SK-N-SH (cell line): ENCODE measurements around the gene PALLD. TPM values are rescaled to one million over a fixed set of nuclear protein-coding genes. Genes with fewer than 3 reads are reported as not detected.

Experiments used
- CTCF ChIA-PET: fragments of 300-600, 350-600 bp; formaldehyde crosslinking; extraction: SDS; loops from one replicate; lab custom pipeline; 2021; lab: Yijun Ruan, JAX
- POLR2A ChIA-PET: fragments of 350-600 bp; sonication (Branson Sonifier 250); formaldehyde crosslinking; extraction: SDS; loops from one replicate; lab custom pipeline; 2020; ENCODE audit warnings: antibody characterized with exemption, inconsistent platforms; lab: Yijun Ruan, JAX
- DNase-seq: peaks from one replicate; pipeline ENCODE4 v3.0.0; 2012
- H2AFZ ChIP-seq: fragments of 200-600 bp; sonication (generic); 2 replicates; pipeline ENCODE4 v1.8.1; 2016; ENCODE audit warnings: antibody characterized with exemption, mild to moderate bottlenecking, low read depth
- H3F3A ChIP-seq: fragments of 200-600 bp; sonication (generic); replicated peaks from 2 replicates; pipeline ENCODE3; 2016; ENCODE audit warnings: antibody characterized with exemption, mild to moderate bottlenecking; ENCODE audit not compliant: insufficient read depth
- H3K27ac ChIP-seq, 2 experiments: fragments of 200-500 bp in 1 of 2; fragments of 200-600 bp in 1 of 2; sonication (Bioruptor generic) in 1 of 2; sonication (generic), shearing (Covaris generic) in 1 of 2; 2 replicates each; pipeline versions ENCODE4 v1.5.1 to v1.6.1; 2014 to 2016; ENCODE audit warnings: low read depth in 2 of 2, inconsistent platforms in 1 of 2, low read length in 1 of 2, mild to moderate bottlenecking in 1 of 2, mixed read lengths in 1 of 2
- H3K27me3 ChIP-seq: fragments of 200-600 bp; sonication (generic), shearing (Covaris generic); 2 replicates; pipeline ENCODE4 v1.6.1; 2016; ENCODE audit warnings: mixed run types; ENCODE audit not compliant: insufficient read depth
- H3K36me3 ChIP-seq, 2 experiments: fragments of 200-500 bp in 1 of 2; fragments of 200-600 bp in 1 of 2; sonication (Bioruptor generic) in 1 of 2; sonication (generic) in 1 of 2; replicated peaks in 1 of 2; 2 replicates each; pipeline versions ENCODE3 to v1.5.1; 2014 to 2016; ENCODE audit warnings: low read length in 1 of 2, mild to moderate bottlenecking in 1 of 2; ENCODE audit not compliant: insufficient read depth in 2 of 2, control insufficient read depth in 1 of 2
- H3K4me1 ChIP-seq, 2 experiments: fragments of 200-500 bp in 1 of 2; fragments of 200-600 bp in 1 of 2; sonication (Bioruptor generic) in 1 of 2; sonication (generic), shearing (Covaris generic) in 1 of 2; 2 replicates each; pipeline versions ENCODE4 v1.5.1 to v1.6.1; 2014 to 2016; ENCODE audit warnings: low read depth in 1 of 2, low read length in 1 of 2, mixed run types in 1 of 2; ENCODE audit not compliant: insufficient read depth in 2 of 2, control insufficient read depth in 1 of 2
- H3K4me2 ChIP-seq: fragments of 200-600 bp; sonication (generic), shearing (Covaris generic); 2 replicates; pipeline ENCODE4 v1.6.1; 2017; ENCODE audit warnings: mixed run types
- H3K4me3 ChIP-seq, 2 experiments: fragments of 200-500 bp in 1 of 2; fragments of 200-600 bp in 1 of 2; sonication (Bioruptor generic) in 1 of 2; sonication (generic), shearing (Covaris generic) in 1 of 2; 2 replicates each; pipeline versions ENCODE4 v1.5.1 to v1.8.1; 2014 to 2016; ENCODE audit warnings: low read depth in 2 of 2, inconsistent platforms in 1 of 2, low read length in 1 of 2, mild to moderate bottlenecking in 1 of 2, mixed read lengths in 1 of 2, moderate library complexity in 1 of 2
- H3K79me2 ChIP-seq: fragments of 200-600 bp; sonication (generic); 2 replicates; pipeline ENCODE4 v1.8.1; 2017; ENCODE audit warnings: mild to moderate bottlenecking; ENCODE audit not compliant: insufficient read depth
- H3K9ac ChIP-seq: fragments of 200-600 bp; sonication (generic); 2 replicates; pipeline ENCODE4 v1.6.1; 2017; ENCODE audit warnings: mixed run types
- H3K9me2 ChIP-seq: fragments of 200-600 bp; sonication (generic); 2 replicates; pipeline ENCODE4 v1.6.1; 2017; ENCODE audit warnings: mixed run types
- H3K9me3 ChIP-seq: fragments of 200-600 bp; sonication (generic); 2 replicates; pipeline ENCODE4 v1.6.1; 2017; ENCODE audit warnings: mixed run types, mild to moderate bottlenecking, moderate library complexity
- H4K20me1 ChIP-seq: fragments of 200-600 bp; sonication (generic); 2 replicates; pipeline ENCODE4 v1.6.1; 2017; ENCODE audit warnings: mild to moderate bottlenecking, mixed run types; ENCODE audit not compliant: insufficient read depth
- CHD2 ChIP-seq: fragments of 150-350 bp; IDR thresholded peaks from 2 replicates; pipeline ENCODE4 v1.6.1; 2018; ENCODE audit warnings: low read length; ENCODE audit not compliant: partially characterized antibody
- CTCF ChIP-seq: fragments of 200-600 bp; sonication (generic); IDR thresholded peaks from 2 replicates; pipeline ENCODE4 v1.6.1; 2017; ENCODE audit warnings: antibody characterized with exemption, mild to moderate bottlenecking, moderate library complexity
- ELF1 ChIP-seq: IDR thresholded peaks from 2 replicates; pipeline ENCODE4 v1.4.0; 2012
- FOSL2 ChIP-seq: IDR thresholded peaks from 2 replicates; pipeline ENCODE4 v1.4.0; 2012; ENCODE audit warnings: low read depth, mild to moderate bottlenecking, moderate library complexity, borderline replicate concordance
- FOXJ3 ChIP-seq: sonication (generic); formaldehyde crosslinking; IDR thresholded peaks from 2 replicates; pipeline ENCODE4 v1.5.1; 2020; ENCODE audit warnings: mild to moderate bottlenecking, missing genetic modification reagents
- FOXM1 ChIP-seq: IDR thresholded peaks from 2 replicates; pipeline ENCODE4 v1.4.0; 2012; ENCODE audit warnings: low read depth, mild to moderate bottlenecking
- JUND ChIP-seq: IDR thresholded peaks from 2 replicates; pipeline ENCODE4 v1.4.0; 2012
- MEF2A ChIP-seq: IDR thresholded peaks from 2 replicates; pipeline ENCODE4 v1.4.0; 2012; ENCODE audit warnings: low read depth, borderline replicate concordance
- NFIC ChIP-seq: IDR thresholded peaks from 2 replicates; pipeline ENCODE4 v1.4.0; 2012; ENCODE audit warnings: borderline replicate concordance
- NRF1 ChIP-seq: IDR thresholded peaks from 2 replicates; pipeline ENCODE4 v1.6.1; 2012; ENCODE audit warnings: low read depth, mild to moderate bottlenecking, low read length
- RFX5 ChIP-seq: IDR thresholded peaks from 2 replicates; pipeline ENCODE4 v1.6.1; 2012; ENCODE audit warnings: mild to moderate bottlenecking, improper control_type of control experiment, low read length
- RXRA ChIP-seq: IDR thresholded peaks from 2 replicates; pipeline ENCODE4 v1.4.0; 2012; ENCODE audit warnings: low read depth, mild to moderate bottlenecking, borderline replicate concordance
- SIN3A ChIP-seq: IDR thresholded peaks from 2 replicates; pipeline ENCODE4 v1.6.1; 2012; ENCODE audit warnings: low read depth, mild to moderate bottlenecking, low read length, moderate library complexity, borderline replicate concordance
- SMC3 ChIP-seq: IDR thresholded peaks from 2 replicates; pipeline ENCODE4 v1.6.1; 2012; ENCODE audit warnings: low read depth, low read length, improper control_type of control experiment
- TCF12 ChIP-seq: IDR thresholded peaks from 2 replicates; pipeline ENCODE4 v1.4.0; 2012
- TEAD4 ChIP-seq: IDR thresholded peaks from 2 replicates; pipeline ENCODE4 v1.4.0; 2012; ENCODE audit warnings: mild to moderate bottlenecking, borderline replicate concordance; ENCODE audit not compliant: insufficient read depth
- USF1 ChIP-seq: IDR thresholded peaks from 2 replicates; pipeline ENCODE4 v1.4.0; 2012; ENCODE audit warnings: low read depth, borderline replicate concordance
- whole genome bisulfite sequencing: methylation state at CpG from one replicate; pipeline ENCODE4 v1.1.6; 2017; ENCODE audit warnings: low lambda C conversion rate; 5-methylcytosine and 5-hydroxymethylcytosine counted together
- polyA plus RNA-seq, 3 experiments: library from polyadenylated mRNA; depleted of rRNA; stranded (reverse); fragments of >200 nt; gene quantifications; 2 replicates each; pipeline ENCODE4 v1.2.3, GENCODE V29; 2012
- TF ChIP-seq, protein P1 (sequence below): IDR thresholded peaks from 2 replicates; pipeline ENCODE4 v1.4.0; 2012; ENCODE audit warnings: low read depth
- TF ChIP-seq, protein P2 (sequence below): fragments of 150-350 bp; IDR thresholded peaks from 2 replicates; pipeline ENCODE4 v1.6.1; 2016; ENCODE audit warnings: mild to moderate bottlenecking, low read depth, low read length

The PALLD gene
- polyA plus RNA-seq, 1 of the 3 experiments (the other 2 are of a cell fraction), result 33.0 TPM

DNA sequence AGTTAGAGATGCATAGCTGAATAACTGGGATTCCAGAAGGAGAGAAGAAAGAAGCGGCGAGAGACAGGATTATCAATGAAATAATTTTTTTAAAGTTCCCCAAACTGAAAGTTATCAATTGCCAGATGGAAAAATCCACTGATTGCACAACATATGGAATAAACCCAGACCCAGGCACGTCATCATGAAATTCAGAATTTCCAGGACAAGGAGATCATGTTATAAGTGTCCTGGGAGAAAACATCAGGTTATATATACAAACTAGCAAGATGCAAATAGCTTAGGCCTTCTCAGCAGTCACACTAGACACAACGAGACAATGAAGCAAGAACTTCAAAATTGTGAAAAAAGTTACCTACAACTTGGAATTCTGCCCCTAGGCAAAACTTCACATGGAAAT is 200.0 kb downstream of the PALLD start:
- Histone ChIP-seq H3K9ac (no peak overlapping the region), H4K20me1 (no peaks in the 10 kb centered on the region), H3K4me2 (no peak overlapping the region), H3K4me3 (no peak overlapping the region), H3K27me3 (no peaks in the 10 kb centered on the region), H3K27ac (no peak overlapping the region), H3K4me1 (peaks cover 0 to 8% of the 10 kb centered on the region in 2 experiments; a peak in 2 of 4 replicates), H3K79me2 (no peaks in the 10 kb centered on the region), H3F3A (peaks cover 5% of the 10 kb centered on the region), H3K9me3 (no peaks in the 10 kb centered on the region), H3K9me2 (no peaks in the 10 kb centered on the region), H3K36me3 (peaks cover 0 to 14% of the 10 kb centered on the region in 2 experiments), H2AFZ (no peak overlapping the region)
- ChIA-PET CTCF (interaction anchor here (0.8 kb wide), 1 partner anchor 13 kb away, joined by 4 read pairs; no protein-coding TSS in a partner anchor), POLR2A (no interaction called here)
- no peak for DNase-seq
- no peak for TF ChIP-seq SIN3A
- TF ChIP-seq FOSL2, result no peak
- TF ChIP-seq, protein P1, sequence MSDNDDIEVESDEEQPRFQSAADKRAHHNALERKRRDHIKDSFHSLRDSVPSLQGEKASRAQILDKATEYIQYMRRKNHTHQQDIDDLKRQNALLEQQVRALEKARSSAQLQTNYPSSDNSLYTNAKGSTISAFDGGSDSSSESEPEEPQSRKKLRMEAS, result no peak
- TF ChIP-seq FOXM1, result no peak
- no peak for TF ChIP-seq TCF12
- TF ChIP-seq SMC3, result no peak
- no peak for TF ChIP-seq JUND
- no peak for TF ChIP-seq NFIC
- TF ChIP-seq MEF2A, result no peak
- TF ChIP-seq ELF1, result no peak
- no peak for TF ChIP-seq USF1
- no peak for TF ChIP-seq FOXJ3
- no peak for TF ChIP-seq TEAD4
- TF ChIP-seq CTCF, result no peak
- TF ChIP-seq RFX5, result no peak
- TF ChIP-seq RXRA, result no peak
- no peak for TF ChIP-seq NRF1
- no peak for TF ChIP-seq CHD2
- TF ChIP-seq, protein P2, sequence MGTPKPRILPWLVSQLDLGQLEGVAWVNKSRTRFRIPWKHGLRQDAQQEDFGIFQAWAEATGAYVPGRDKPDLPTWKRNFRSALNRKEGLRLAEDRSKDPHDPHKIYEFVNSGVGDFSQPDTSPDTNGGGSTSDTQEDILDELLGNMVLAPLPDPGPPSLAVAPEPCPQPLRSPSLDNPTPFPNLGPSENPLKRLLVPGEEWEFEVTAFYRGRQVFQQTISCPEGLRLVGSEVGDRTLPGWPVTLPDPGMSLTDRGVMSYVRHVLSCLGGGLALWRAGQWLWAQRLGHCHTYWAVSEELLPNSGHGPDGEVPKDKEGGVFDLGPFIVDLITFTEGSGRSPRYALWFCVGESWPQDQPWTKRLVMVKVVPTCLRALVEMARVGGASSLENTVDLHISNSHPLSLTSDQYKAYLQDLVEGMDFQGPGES, result no peak
- WGBS, result 97% methylated on average over 4 of the region's 4 CpGs
